ENCODE results near the gene APOO. TPM values are rescaled to one million over a fixed set of nuclear protein-coding genes. Genes with fewer than 3 reads are reported as not detected.

APOO gene
- total RNA-seq, 1 experiment from 2014 or later = 95.3 TPM

DNA sequence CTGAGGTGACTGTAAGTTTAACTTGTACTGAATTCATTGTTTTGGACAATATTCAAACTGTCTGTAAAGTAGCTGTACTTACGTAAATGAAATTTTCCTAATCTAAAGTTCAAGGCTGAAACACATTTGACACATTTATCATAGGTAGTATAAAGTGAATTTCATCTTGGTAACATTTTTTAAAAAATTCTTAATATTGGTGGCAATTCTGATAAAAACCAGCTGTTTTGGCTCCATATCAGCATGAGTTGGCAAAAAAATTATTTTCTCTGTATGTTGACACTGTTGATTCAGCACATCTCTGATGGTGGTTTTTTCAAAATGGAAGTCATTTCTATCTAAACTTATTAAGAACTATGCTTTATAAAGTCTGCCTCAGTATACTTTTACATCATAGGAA, 31.0 kb upstream of the APOO start:
- H3K56ac ChIP-seq (ENCODE audit: insufficient read length, low read depth, low read length) = no peak overlapping the region
- no peaks in the 10 kb centered on the region for H3K23me2 ChIP-seq (ENCODE audit: insufficient read length, low read depth, low read length, poor library complexity, severe bottlenecking)
- H2BK5ac ChIP-seq (ENCODE audit: insufficient read length, low read length) = no peak overlapping the region
- Mint-ChIP-seq H3K36me3 (ENCODE audit: insufficient read depth in 1 of 3, low read depth in 3 of 3) (no peaks in the 10 kb centered on the region), H3K27me3 (ENCODE audit: low read depth) (peaks cover 3% of the 10 kb centered on the region; the same call in 1 of the 2 replicates), H3K4me1 (peaks cover 10 to 21% of the 10 kb centered on the region in 2 experiments), H3K27ac (no peak overlapping the region), H3K4me3 (no peak overlapping the region), H3K9me3 (no peaks in the 10 kb centered on the region)
- H3K4me1 ChIP-seq (ENCODE audit: insufficient read depth, low read length) = no peaks in the 10 kb centered on the region; the same call in 1 of the 2 replicates
- H3K79me1 ChIP-seq (ENCODE audit: insufficient read depth, low read depth, low read length, poor library complexity, severe bottlenecking) = no peaks in the 10 kb centered on the region
- H2AK5ac ChIP-seq (ENCODE audit: insufficient read length, low read length) = no peak overlapping the region
- no peak overlapping the region for H3K14ac ChIP-seq (ENCODE audit: insufficient read depth, low read length)
- no peak overlapping the region for H3K4ac ChIP-seq (ENCODE audit: low read depth, low read length)
- H4K20me1 ChIP-seq (ENCODE audit: control insufficient read depth, insufficient read depth, insufficient read length) = no peaks in the 10 kb centered on the region
- DNase-seq = no peak
- H2BK12ac ChIP-seq (ENCODE audit: insufficient read length, low read depth, low read length) = no peak overlapping the region
- H3K4me2 ChIP-seq (ENCODE audit: insufficient read depth, insufficient read length, low read length) = no peak overlapping the region
- TF ChIP-seq, protein P1, sequence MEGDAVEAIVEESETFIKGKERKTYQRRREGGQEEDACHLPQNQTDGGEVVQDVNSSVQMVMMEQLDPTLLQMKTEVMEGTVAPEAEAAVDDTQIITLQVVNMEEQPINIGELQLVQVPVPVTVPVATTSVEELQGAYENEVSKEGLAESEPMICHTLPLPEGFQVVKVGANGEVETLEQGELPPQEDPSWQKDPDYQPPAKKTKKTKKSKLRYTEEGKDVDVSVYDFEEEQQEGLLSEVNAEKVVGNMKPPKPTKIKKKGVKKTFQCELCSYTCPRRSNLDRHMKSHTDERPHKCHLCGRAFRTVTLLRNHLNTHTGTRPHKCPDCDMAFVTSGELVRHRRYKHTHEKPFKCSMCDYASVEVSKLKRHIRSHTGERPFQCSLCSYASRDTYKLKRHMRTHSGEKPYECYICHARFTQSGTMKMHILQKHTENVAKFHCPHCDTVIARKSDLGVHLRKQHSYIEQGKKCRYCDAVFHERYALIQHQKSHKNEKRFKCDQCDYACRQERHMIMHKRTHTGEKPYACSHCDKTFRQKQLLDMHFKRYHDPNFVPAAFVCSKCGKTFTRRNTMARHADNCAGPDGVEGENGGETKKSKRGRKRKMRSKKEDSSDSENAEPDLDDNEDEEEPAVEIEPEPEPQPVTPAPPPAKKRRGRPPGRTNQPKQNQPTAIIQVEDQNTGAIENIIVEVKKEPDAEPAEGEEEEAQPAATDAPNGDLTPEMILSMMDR (conservative IDR thresholded peaks at IDR 0.05) = no peak
- H3K23ac ChIP-seq (ENCODE audit: insufficient read length, low read depth, low read length) = no peak overlapping the region
- no peak overlapping the region for H2BK20ac ChIP-seq (ENCODE audit: low read depth, low read length, poor library complexity, severe bottlenecking)
- H3T11ph ChIP-seq (ENCODE audit: low read length) = no peak overlapping the region
- H2BK120ac ChIP-seq (ENCODE audit: low read depth, low read length, poor library complexity, severe bottlenecking) = no peak overlapping the region
- H2AFZ ChIP-seq (ENCODE audit: low read length) = no peak overlapping the region
- no peak overlapping the region for H3K9ac ChIP-seq (ENCODE audit: extremely low read depth, insufficient read length, low read length)
- H3K9me3 ChIP-seq (ENCODE audit: control insufficient read depth, low read depth, low read length) = no peaks in the 10 kb centered on the region
- no peak overlapping the region for H4K8ac ChIP-seq (replicated peaks; ENCODE audit: insufficient read length, low read depth, low read length)
- H4K5ac ChIP-seq (ENCODE audit: insufficient read length, low read depth, low read length) = no peak overlapping the region
- no CpG with 5 or more reads among the region's 1 CpG for WGBS (ENCODE audit: extremely low coverage, insufficient read length, low lambda C conversion rate)
- H3K79me2 ChIP-seq (ENCODE audit: insufficient read depth, low read length) = no peaks in the 10 kb centered on the region
- H3K27me3 ChIP-seq (ENCODE audit: insufficient read depth, low read length) = no peaks in the 10 kb centered on the region
- no peak overlapping the region for H3K27ac ChIP-seq (ENCODE audit: insufficient read length, low read depth, low read length)
- H3K18ac ChIP-seq (ENCODE audit: insufficient read length, low read depth, low read length) = no peak overlapping the region
- no peak overlapping the region for H4K91ac ChIP-seq (ENCODE audit: insufficient read length, low read depth, low read length)
- no peak overlapping the region for H2BK15ac ChIP-seq (ENCODE audit: low read depth, low read length)

Measured in H9 (cell line).